Nephron (organoid): ENCODE measurements around the gene MYO1D.

ENCODE experiments used
- H3K27ac Mint-ChIP-seq, 3 experiments: 2 replicates each; pipeline ENCODE4 v1.8.0; 2020; ENCODE audit warnings: mixed read lengths in 3 of 3, mild to moderate bottlenecking in 2 of 3, moderate library complexity in 1 of 3
- H3K27me3 Mint-ChIP-seq: 2 replicates; pipeline ENCODE4 v1.8.0; 2021; ENCODE audit warnings: low read depth, mild to moderate bottlenecking, moderate library complexity, mixed read lengths
- H3K36me3 Mint-ChIP-seq: 2 replicates; pipeline ENCODE4 v1.8.0; 2020; ENCODE audit warnings: low read depth, mixed read lengths
- H3K4me1 Mint-ChIP-seq: 2 replicates; pipeline ENCODE4 v1.8.0; 2020; ENCODE audit warnings: mixed read lengths
- H3K4me3 Mint-ChIP-seq, 3 experiments: 2 replicates each; pipeline ENCODE4 v1.8.0; 2020; ENCODE audit warnings: mild to moderate bottlenecking in 3 of 3, mixed read lengths in 3 of 3, moderate library complexity in 2 of 3
- H3K9me3 Mint-ChIP-seq: 2 replicates; pipeline ENCODE4 v1.8.0; 2020; ENCODE audit warnings: mixed read lengths
- TF ChIP-seq, protein P1 (sequence below), 3 experiments: fragments of 200-600 bp; sonication (generic); IDR thresholded peaks; one replicate each; pipeline ENCODE4 v1.5.0; 2021; ENCODE audit warnings: antibody characterized with exemption in 3 of 3; ENCODE audit not compliant: unreplicated experiment in 3 of 3

The MYO1D gene

DNA sequence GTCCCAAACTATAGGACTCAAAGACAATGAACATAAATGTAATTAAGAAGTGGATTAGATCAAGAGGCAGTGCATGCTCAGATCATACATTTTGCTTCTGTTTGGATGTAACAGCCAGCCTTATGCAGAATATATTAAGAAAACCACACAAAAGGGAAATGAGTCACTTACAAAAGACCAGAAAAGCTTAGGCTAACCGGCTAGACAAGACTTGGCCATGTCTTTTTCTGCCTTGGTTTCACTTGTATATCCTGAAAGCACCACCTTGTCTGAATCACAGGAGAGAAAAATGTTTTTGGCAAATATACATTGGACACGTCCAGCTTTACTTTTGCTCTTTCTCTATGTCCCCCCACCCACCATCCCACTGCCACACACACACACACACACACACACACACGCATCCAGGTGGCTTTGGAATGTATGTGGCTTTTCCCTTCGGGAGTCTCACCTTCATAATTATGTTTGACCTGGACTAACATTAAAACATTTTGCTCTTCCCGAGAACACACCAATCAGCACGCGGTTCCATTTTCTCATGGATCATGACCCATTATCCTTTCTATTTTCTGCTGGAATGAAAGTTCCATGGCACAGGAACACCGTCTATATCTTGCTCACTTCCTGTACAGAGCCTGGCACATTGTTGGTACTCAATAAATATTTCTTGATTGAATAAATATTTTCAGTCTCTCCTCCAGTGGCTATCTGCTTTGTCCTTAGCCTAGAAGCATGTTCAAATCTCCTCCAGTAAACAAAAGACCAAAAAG, 325.6 kb downstream of the MYO1D start:
- Mint-ChIP-seq H3K36me3 (no peaks in the 10 kb centered on the region), H3K27ac (no peak overlapping the region), H3K4me1 (peaks cover 15% of the 10 kb centered on the region)

DNA sequence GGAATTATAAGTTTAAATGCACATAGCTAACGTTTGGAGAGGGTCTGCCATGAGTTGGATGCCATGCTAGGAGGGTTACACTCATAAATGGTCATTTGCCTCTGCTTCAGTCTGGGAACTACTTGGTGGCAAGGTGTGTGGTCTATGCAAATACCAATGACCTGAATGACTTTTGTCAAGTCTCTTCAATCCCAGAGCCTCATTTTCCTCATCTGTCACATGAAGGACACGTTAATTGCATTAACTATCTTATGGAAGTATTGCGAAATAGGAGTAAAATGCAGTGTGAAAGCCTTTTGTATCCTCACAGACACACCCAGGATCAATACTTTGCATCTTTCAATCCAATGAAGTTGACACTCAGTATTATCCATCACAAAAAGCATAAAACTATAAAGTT, 327.4 kb downstream of the MYO1D start:
- peaks cover 5% of the 10 kb centered on the region for H3K4me1 Mint-ChIP-seq
- no peaks in the 10 kb centered on the region for H3K9me3 Mint-ChIP-seq
- TF ChIP-seq, protein P1, sequence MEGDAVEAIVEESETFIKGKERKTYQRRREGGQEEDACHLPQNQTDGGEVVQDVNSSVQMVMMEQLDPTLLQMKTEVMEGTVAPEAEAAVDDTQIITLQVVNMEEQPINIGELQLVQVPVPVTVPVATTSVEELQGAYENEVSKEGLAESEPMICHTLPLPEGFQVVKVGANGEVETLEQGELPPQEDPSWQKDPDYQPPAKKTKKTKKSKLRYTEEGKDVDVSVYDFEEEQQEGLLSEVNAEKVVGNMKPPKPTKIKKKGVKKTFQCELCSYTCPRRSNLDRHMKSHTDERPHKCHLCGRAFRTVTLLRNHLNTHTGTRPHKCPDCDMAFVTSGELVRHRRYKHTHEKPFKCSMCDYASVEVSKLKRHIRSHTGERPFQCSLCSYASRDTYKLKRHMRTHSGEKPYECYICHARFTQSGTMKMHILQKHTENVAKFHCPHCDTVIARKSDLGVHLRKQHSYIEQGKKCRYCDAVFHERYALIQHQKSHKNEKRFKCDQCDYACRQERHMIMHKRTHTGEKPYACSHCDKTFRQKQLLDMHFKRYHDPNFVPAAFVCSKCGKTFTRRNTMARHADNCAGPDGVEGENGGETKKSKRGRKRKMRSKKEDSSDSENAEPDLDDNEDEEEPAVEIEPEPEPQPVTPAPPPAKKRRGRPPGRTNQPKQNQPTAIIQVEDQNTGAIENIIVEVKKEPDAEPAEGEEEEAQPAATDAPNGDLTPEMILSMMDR (IDR thresholded peaks at IDR 0.05; ENCODE audit: unreplicated experiment in 3 of 3), result no peak
- no peaks in the 10 kb centered on the region for H3K27me3 Mint-ChIP-seq
- no peaks in the 10 kb centered on the region for H3K36me3 Mint-ChIP-seq
- H3K27ac Mint-ChIP-seq, result no peak overlapping the region
- no peak overlapping the region for H3K4me3 Mint-ChIP-seq

More for the DNA sequence above, 325.6 kb downstream of the MYO1D start:
- TF ChIP-seq, protein P1 (IDR thresholded peaks at IDR 0.05; ENCODE audit: unreplicated experiment in 3 of 3), result no peak
- Mint-ChIP-seq H3K9me3 (no peaks in the 10 kb centered on the region), H3K4me3 (no peak overlapping the region), H3K27me3 (no peaks in the 10 kb centered on the region)

DNA sequence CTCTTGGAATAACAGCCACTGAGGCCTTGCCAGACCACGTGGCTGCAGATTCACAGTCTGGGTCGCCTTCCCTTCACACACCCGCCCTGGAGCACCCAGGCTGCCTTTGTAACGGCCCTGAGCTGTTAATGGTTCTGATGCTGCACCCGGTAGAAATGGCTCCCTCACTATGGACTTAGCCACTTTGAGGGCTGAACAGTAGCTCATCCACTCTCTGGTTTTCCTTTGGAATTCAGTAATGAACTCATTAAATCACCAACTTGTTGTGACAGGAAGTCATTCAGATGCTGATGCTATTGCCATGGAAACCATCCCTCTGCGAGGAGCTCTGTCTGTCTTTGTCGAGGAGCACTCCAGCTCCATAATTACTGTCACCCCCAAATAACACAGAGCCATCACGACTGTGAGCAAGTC, 330.9 kb downstream of the MYO1D start:
- no peaks in the 10 kb centered on the region for H3K9me3 Mint-ChIP-seq
- peak overlapping the region; percentile 1 to 37 (median 23) for H3K27ac Mint-ChIP-seq
- no peak overlapping the region for H3K4me3 Mint-ChIP-seq
- TF ChIP-seq, protein P1 (IDR thresholded peaks at IDR 0.05; ENCODE audit: unreplicated experiment in 3 of 3), result no peak
- no peaks in the 10 kb centered on the region for H3K27me3 Mint-ChIP-seq
- no peaks in the 10 kb centered on the region for H3K4me1 Mint-ChIP-seq
- no peaks in the 10 kb centered on the region for H3K36me3 Mint-ChIP-seq

DNA sequence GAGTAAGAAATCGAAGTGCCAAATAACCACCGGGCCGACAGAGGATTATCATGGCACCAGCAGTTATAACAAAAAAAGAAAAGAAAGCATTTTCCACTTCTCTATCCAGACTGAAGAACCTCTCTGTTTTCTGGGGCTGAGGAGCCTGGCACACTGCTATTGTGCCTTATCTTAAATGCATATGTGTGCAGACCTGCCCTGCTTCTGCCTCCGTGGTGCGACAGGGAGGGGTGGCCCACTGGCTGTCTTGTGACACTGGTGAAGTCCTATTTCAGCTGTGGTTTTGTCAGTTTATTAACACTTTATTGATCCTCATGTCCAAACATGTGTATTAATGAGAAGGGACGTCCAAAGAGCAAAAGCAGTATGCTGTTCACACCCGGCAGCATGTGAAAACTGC, 334.7 kb downstream of the MYO1D start:
- Mint-ChIP-seq H3K4me3 (no peak overlapping the region), H3K9me3 (peaks cover 8% of the 10 kb centered on the region), H3K4me1 (no peaks in the 10 kb centered on the region), H3K27me3 (no peaks in the 10 kb centered on the region), H3K27ac (no peak overlapping the region), H3K36me3 (peaks cover 7% of the 10 kb centered on the region)
- TF ChIP-seq, protein P1 (IDR thresholded peaks at IDR 0.05; ENCODE audit: unreplicated experiment in 3 of 3), result no peak

DNA sequence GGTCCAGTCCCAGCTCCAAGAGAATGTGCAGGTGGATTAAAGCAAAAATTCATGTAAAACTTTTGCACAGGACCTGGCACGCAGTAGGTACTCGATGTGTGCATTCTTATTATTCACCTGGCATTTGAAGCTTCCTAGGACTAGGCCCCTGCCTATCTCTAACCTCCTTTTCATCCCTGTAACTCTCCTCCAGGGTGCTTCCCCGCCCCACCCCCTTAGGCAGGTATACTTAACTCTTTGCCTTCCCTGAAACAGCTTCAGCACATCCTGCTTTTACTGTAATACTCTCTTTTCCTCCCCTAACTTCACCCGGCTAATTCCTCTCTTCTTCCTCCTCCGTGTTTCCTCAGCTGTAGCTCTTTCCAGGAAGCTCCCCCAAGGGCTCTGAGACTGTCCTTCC, 335.3 kb downstream of the MYO1D start:
- no peak overlapping the region for H3K4me3 Mint-ChIP-seq
- peaks cover 9% of the 10 kb centered on the region for H3K36me3 Mint-ChIP-seq

More for the DNA sequence above, 335.3 kb downstream of the MYO1D start:
- H3K27ac Mint-ChIP-seq, result no peak overlapping the region
- peaks cover 8% of the 10 kb centered on the region for H3K9me3 Mint-ChIP-seq
- TF ChIP-seq, protein P1 (IDR thresholded peaks at IDR 0.05; ENCODE audit: unreplicated experiment in 3 of 3), result no peak
- H3K27me3 Mint-ChIP-seq, result no peaks in the 10 kb centered on the region
- peaks cover 5% of the 10 kb centered on the region for H3K4me1 Mint-ChIP-seq
